CD14-positive monocyte (primary cell): Measurements from ENCODE around the gene RAB31. TPM values are rescaled to one million over a fixed set of nuclear protein-coding genes. Genes with fewer than 3 reads are reported as not detected.

Experiments used
- DNase-seq, 3 donors: peaks; one replicate each; pipeline ENCODE4 v3.0.0-alpha.2; 2011 to 2022
- H2AFZ ChIP-seq: 2 replicates; pipeline ENCODE4 v1.6.0; 2012; ENCODE audit warnings: mild to moderate bottlenecking, low read depth, low read length, inconsistent platforms; ENCODE audit not compliant: insufficient read depth, poor library complexity, severe bottlenecking
- H3K27ac ChIP-seq, 2 donors: 1 replicate in 1 of 2; 2 replicates in 1 of 2; pipeline ENCODE4 v1.5.1; 2012 to 2013; ENCODE audit warnings: low read length in 2 of 2, control low read depth in 1 of 2, inconsistent platforms in 1 of 2, low read depth in 1 of 2, mild to moderate bottlenecking in 1 of 2
- H3K27me3 ChIP-seq, 2 donors: one replicate each; pipeline versions ENCODE4 v1.6.0 to v1.6.1; 2011 to 2013; ENCODE audit warnings: low read length in 2 of 2; ENCODE audit not compliant: control insufficient read depth in 2 of 2, insufficient read depth in 2 of 2
- H3K36me3 ChIP-seq, 2 donors: replicated peaks in 1 of 2; 1 replicate in 1 of 2; 2 replicates in 1 of 2; pipeline versions ENCODE4 v1.5.1 to v1.6.1; 2012 to 2013; ENCODE audit warnings: low read length in 2 of 2, control low read depth in 1 of 2, inconsistent platforms in 1 of 2, mild to moderate bottlenecking in 1 of 2; ENCODE audit not compliant: insufficient read depth in 2 of 2, control insufficient read depth in 1 of 2
- H3K4me1 ChIP-seq, 2 donors: 1 replicate in 1 of 2; 2 replicates in 1 of 2; pipeline versions ENCODE4 v1.5.1 to v1.6.1; 2012 to 2013; ENCODE audit warnings: low read length in 2 of 2, control low read depth in 1 of 2, inconsistent platforms in 1 of 2, mild to moderate bottlenecking in 1 of 2, moderate library complexity in 1 of 2; ENCODE audit not compliant: insufficient read depth in 2 of 2, control insufficient read depth in 1 of 2
- H3K4me2 ChIP-seq: replicated peaks from 2 replicates; pipeline ENCODE3; 2012; ENCODE audit warnings: low read length, moderate library complexity, mild to moderate bottlenecking; ENCODE audit not compliant: poor library complexity, severe bottlenecking; ENCODE audit errors: extremely low read depth
- H3K4me3 ChIP-seq, 3 experiments: fragments of 200-600 bp in 1 of 3; sonication (generic) in 1 of 3; replicated peaks in 1 of 3; 1 replicate in 2 of 3; 2 replicates in 1 of 3; pipeline ENCODE4 v1.5.1; 2011 to 2013; ENCODE audit warnings: low read length in 3 of 3, mild to moderate bottlenecking in 3 of 3, control low read depth in 2 of 3, low read depth in 2 of 3, inconsistent platforms in 1 of 3, moderate library complexity in 1 of 3
- H3K79me2 ChIP-seq: 2 replicates; pipeline ENCODE4 v1.6.0; 2012; ENCODE audit warnings: mild to moderate bottlenecking, control low read depth, inconsistent platforms, low read length, moderate library complexity; ENCODE audit not compliant: insufficient read depth
- H3K9ac ChIP-seq: 2 replicates; pipeline ENCODE4 v1.6.0; 2017; ENCODE audit warnings: low read length, mild to moderate bottlenecking; ENCODE audit not compliant: insufficient read depth, poor library complexity, severe bottlenecking
- H3K9me3 ChIP-seq, 2 donors: replicated peaks in 1 of 2; 1 replicate in 1 of 2; 2 replicates in 1 of 2; pipeline versions ENCODE4 v1.5.1 to v1.6.1; 2012 to 2013; ENCODE audit warnings: low read length in 2 of 2, control low read depth in 1 of 2; ENCODE audit not compliant: control insufficient read depth in 1 of 2, insufficient read depth in 1 of 2
- H4K20me1 ChIP-seq: 2 replicates; pipeline ENCODE4 v1.6.0; 2012; ENCODE audit warnings: mild to moderate bottlenecking, low read length, control low read depth, moderate library complexity; ENCODE audit not compliant: insufficient read depth
- H3K27ac Mint-ChIP-seq, 7 donors: one replicate each; pipeline ENCODE4 v1.8.0; 2020; ENCODE audit warnings: mild to moderate bottlenecking in 7 of 7, mixed read lengths in 7 of 7, moderate library complexity in 6 of 7, inconsistent platforms in 2 of 7
- H3K27me3 Mint-ChIP-seq, 3 donors: one replicate each; pipeline ENCODE4 v1.8.0; 2021 to 2022; ENCODE audit warnings: low read depth in 3 of 3, mild to moderate bottlenecking in 3 of 3, mixed read lengths in 3 of 3, moderate library complexity in 3 of 3, inconsistent platforms in 1 of 3
- H3K36me3 Mint-ChIP-seq, 2 donors: one replicate each; pipeline ENCODE4 v1.8.0; 2020; ENCODE audit warnings: mixed read lengths in 2 of 2, inconsistent platforms in 1 of 2, mild to moderate bottlenecking in 1 of 2
- H3K4me1 Mint-ChIP-seq: one replicate; pipeline ENCODE4 v1.8.0; 2020; ENCODE audit warnings: mild to moderate bottlenecking, mixed read lengths
- H3K4me3 Mint-ChIP-seq, 2 donors: one replicate each; pipeline ENCODE4 v1.8.0; 2020; ENCODE audit warnings: mild to moderate bottlenecking in 2 of 2, mixed read lengths in 2 of 2, moderate library complexity in 1 of 2
- H3K9me3 Mint-ChIP-seq, 7 donors: one replicate each; pipeline ENCODE4 v1.8.0; 2020 to 2022; ENCODE audit warnings: mixed read lengths in 7 of 7, mild to moderate bottlenecking in 6 of 7, moderate library complexity in 6 of 7, inconsistent platforms in 2 of 7
- CTCF ChIP-seq: fragments of 200-600 bp; IDR thresholded peaks from one replicate; pipeline ENCODE4 v1.8.0; 2022; ENCODE audit warnings: antibody characterized with exemption, mild to moderate bottlenecking
- WGBS: methylation state at CpG from one replicate; pipeline ENCODE4 v1.1.5; 2013; ENCODE audit warnings: missing lambda C conversion rate; ENCODE audit not compliant: insufficient coverage; 5-methylcytosine and 5-hydroxymethylcytosine counted together
- intact Hi-C, 2 donors: fragments of 100-400 bp; cut with micrococcal nuclease; formaldehyde crosslinking; loops; one replicate each; pipeline versions ENCODE4 v1.15.0 to v1.15.1; 2023
- polyA plus RNA-seq, 3 donors: library from polyadenylated mRNA; depleted of rRNA in 1 of 3; unstranded in 2 of 3; stranded (reverse) in 1 of 3; fragments of 300-500 nt in 2 of 3; fragments of >200 nt in 1 of 3; fragmentation: Illumina TruSeq in 2 of 3; gene quantifications; 1 replicate in 2 of 3; 2 replicates in 1 of 3; pipeline ENCODE4 v1.2.3, GENCODE V29; 2012 to 2021

Gene RAB31
- polyA plus RNA-seq, 3 donors = 106 to 367 (median 348) TPM

DNA sequence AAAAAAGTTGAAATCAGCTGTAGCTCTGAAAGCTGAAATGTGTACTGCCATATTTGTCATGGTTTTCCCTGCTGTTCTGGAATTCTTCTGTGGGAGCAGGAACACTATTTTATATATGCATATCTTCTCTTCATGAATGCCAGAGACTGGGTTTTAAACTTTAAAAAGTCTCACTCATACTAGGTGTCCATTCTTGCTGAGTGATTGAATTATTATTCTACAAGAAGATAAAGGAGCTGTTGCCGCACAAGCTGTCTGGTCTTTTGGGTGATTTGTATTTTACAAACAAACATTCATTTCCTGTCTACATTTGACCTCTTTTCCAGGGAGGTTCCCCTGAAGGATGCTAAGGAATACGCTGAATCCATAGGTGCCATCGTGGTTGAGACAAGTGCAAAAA is 137.2 kb downstream of the RAB31 start:
- no peak overlapping the region for H3K4me3 ChIP-seq
- peaks cover 41% of the 10 kb centered on the region for H3K79me2 ChIP-seq
- no peak overlapping the region for H3K9ac ChIP-seq
- peaks cover 42% of the 10 kb centered on the region for H3K4me1 Mint-ChIP-seq
- H3K27me3 ChIP-seq = no peaks in the 10 kb centered on the region
- H3K9me3 ChIP-seq = no peaks in the 10 kb centered on the region
- H3K27me3 Mint-ChIP-seq = peaks cover 0 to 5% (median 0%) of the 10 kb centered on the region in 3 donors
- no peak for DNase-seq
- peaks cover 64 to 76% of the 10 kb centered on the region in 2 donors for H3K36me3 Mint-ChIP-seq
- no peak overlapping the region for H3K4me2 ChIP-seq
- no peak for TF ChIP-seq CTCF
- peaks cover 0 to 2% (median 0%) of the 10 kb centered on the region in 7 donors for H3K9me3 Mint-ChIP-seq
- intact Hi-C loops = no loop called here
- no peak overlapping the region for H3K4me3 Mint-ChIP-seq
- no peak overlapping the region for H3K27ac ChIP-seq
- no peak overlapping the region for H2AFZ ChIP-seq
- peaks cover 36 to 81% of the 10 kb centered on the region in 2 donors for H3K36me3 ChIP-seq
- H3K4me1 ChIP-seq = peaks cover 26 to 33% of the 10 kb centered on the region in 2 donors
- WGBS = 94% methylated on average over 2 of the region's 3 CpGs
- H3K27ac Mint-ChIP-seq = peak overlapping the region in 1 of 7 donors; percentile 3
- peaks cover 16% of the 10 kb centered on the region for H4K20me1 ChIP-seq

DNA sequence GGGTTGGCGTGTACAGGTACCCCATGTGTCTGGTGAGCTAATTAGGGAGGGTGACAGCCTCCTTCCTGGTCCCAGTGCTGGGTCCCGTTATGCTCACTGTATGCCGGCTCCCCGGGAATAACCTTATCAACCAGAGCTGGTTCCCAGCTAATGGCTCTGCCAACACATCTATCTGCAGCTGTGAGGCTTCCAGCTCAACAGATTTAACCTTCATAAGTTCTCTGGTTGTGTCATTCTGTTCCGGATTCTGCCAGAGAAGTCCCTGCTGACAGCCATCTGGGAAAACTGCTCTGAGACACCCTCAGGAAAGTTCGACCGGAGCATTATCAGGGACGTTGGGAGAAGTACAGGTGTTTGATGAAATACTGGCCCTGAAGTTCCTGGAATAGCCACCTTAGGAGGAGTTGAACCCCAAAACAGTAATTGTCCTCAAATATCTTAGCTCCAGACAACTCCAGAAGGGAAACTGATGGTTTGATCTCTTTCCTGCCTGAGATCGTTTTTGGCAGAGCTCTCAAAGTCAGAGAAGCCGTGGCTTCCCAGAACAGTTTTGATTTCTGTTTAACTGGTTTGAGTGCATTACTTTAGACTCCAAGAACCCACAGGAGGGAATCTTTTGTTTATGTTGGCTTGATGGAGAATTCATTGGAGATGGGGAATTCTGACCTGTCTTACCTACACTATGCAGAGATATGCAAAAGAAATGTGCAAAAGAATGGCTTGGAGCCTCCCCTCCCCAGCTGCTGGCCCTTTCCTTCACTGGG is 138.2 kb downstream of the RAB31 start:
- H3K4me3 ChIP-seq = no peak overlapping the region
- no peak overlapping the region for H3K9ac ChIP-seq
- no peak overlapping the region for H2AFZ ChIP-seq
- H3K36me3 ChIP-seq = peaks cover 32 to 71% of the 10 kb centered on the region in 2 donors
- intact Hi-C loops = no loop called here
- no peak for DNase-seq
- peak overlapping the region in 3 of 7 donors; percentile 19 to 73 (median 68) for H3K27ac Mint-ChIP-seq
- TF ChIP-seq CTCF = no peak
- no peak overlapping the region for H3K4me2 ChIP-seq
- H3K79me2 ChIP-seq = peaks cover 36% of the 10 kb centered on the region
- peaks cover 60 to 70% of the 10 kb centered on the region in 2 donors for H3K36me3 Mint-ChIP-seq
- H3K27ac ChIP-seq = no peak overlapping the region
- H3K27me3 Mint-ChIP-seq = peaks cover 0 to 5% (median 0%) of the 10 kb centered on the region in 3 donors
- WGBS = 84% methylated on average over 8 of the region's 10 CpGs
- H3K9me3 Mint-ChIP-seq = peaks cover 0 to 2% (median 0%) of the 10 kb centered on the region in 7 donors
- H3K9me3 ChIP-seq = no peaks in the 10 kb centered on the region
- peaks cover 53% of the 10 kb centered on the region for H3K4me1 Mint-ChIP-seq
- no peaks in the 10 kb centered on the region for H3K27me3 ChIP-seq
- H3K4me1 ChIP-seq = peaks cover 37 to 44% of the 10 kb centered on the region in 2 donors
- peaks cover 16% of the 10 kb centered on the region for H4K20me1 ChIP-seq
- no peak overlapping the region for H3K4me3 Mint-ChIP-seq
